HCT116 (cell line): Measurements from ENCODE around the gene CUEDC1. TPM values are rescaled to one million over a fixed set of nuclear protein-coding genes. Genes with fewer than 3 reads are reported as not detected.

Experiments
- ATAC-seq: fragments of 200-7000 bp; cut with Tn5 transposase; 2 replicates; pipeline ENCODE4 v1.9.1; 2020; ENCODE audit warnings: mild to moderate bottlenecking, moderate library complexity
- BruUV-seq: library from RNA; stranded (reverse); fragments of 400-500 nt; replicated peaks from 2 replicates; lab custom pipeline; 2021; lab: Mats Ljungman, UMichigan
- CTCF ChIA-PET: fragments of 300-600 bp; sonication (Branson Sonifier 250); formaldehyde crosslinking; loops from one replicate; lab custom pipeline; 2021; ENCODE audit warnings: antibody characterized with exemption; lab: Charles Lee
- POLR2A ChIA-PET: fragments of 300-600, 350-600 bp; sonication (Branson Sonifier 250); formaldehyde crosslinking; loops from one replicate; lab custom pipeline; 2021; ENCODE audit warnings: antibody characterized with exemption; lab: Charles Lee
- RAD21 ChIA-PET, 2 experiments: fragments of 300-600 bp; sonication (Branson Sonifier 250); formaldehyde crosslinking; loops; one replicate each; lab custom pipeline; 2023; ENCODE audit warnings: low total read pairs in 2 of 2; ENCODE audit not compliant: uncharacterized antibody in 2 of 2, unreplicated experiment in 2 of 2, low non-redundant PET in 1 of 2; lab: Charles Lee
- DNase-seq: peaks from one replicate; pipeline ENCODE4 v3.0.0-alpha.2; 2010; ENCODE audit warnings: low read depth, low spot score
- H2AFZ ChIP-seq: fragments of 200-600 bp; shearing (Covaris generic), sonication (generic); 2 replicates; pipeline ENCODE4 v1.6.1; 2017; ENCODE audit warnings: low read depth, mixed run types, mixed read lengths, antibody characterized with exemption, low read length; ENCODE audit not compliant: poor library complexity, severe bottlenecking
- H3K27ac ChIP-seq: 2 replicates; pipeline ENCODE4 v1.5.1; 2012; ENCODE audit warnings: low read depth, low read length
- H3K27me3 ChIP-seq: fragments of 200-600 bp; sonication (generic); 2 replicates; pipeline ENCODE4 v1.6.1; 2016; ENCODE audit warnings: mixed run types, low read length, mixed read lengths; ENCODE audit not compliant: insufficient read depth
- H3K36me3 ChIP-seq, 2 experiments: fragments of 200-500 bp in 1 of 2; fragments of 200-600 bp in 1 of 2; sonication (Bioruptor generic) in 1 of 2; sonication (generic) in 1 of 2; 2 replicates each; pipeline versions ENCODE4 v1.5.1 to v1.6.1; 2014 to 2016; ENCODE audit warnings: low read length in 2 of 2, inconsistent platforms in 1 of 2, mixed read lengths in 1 of 2, mixed run types in 1 of 2; ENCODE audit not compliant: insufficient read depth in 2 of 2, control insufficient read depth in 1 of 2
- H3K4me1 ChIP-seq, 2 experiments: fragments of 200-600 bp in 1 of 2; sonication (generic) in 1 of 2; 2 replicates each; pipeline versions ENCODE4 v1.5.1 to v1.6.1; 2012 to 2017; ENCODE audit warnings: low read length in 2 of 2, inconsistent platforms in 1 of 2, mild to moderate bottlenecking in 1 of 2, mixed read lengths in 1 of 2, mixed run types in 1 of 2, moderate library complexity in 1 of 2; ENCODE audit not compliant: insufficient read depth in 2 of 2, control insufficient read depth in 1 of 2
- H3K4me2 ChIP-seq: fragments of 200-600 bp; sonication (generic); 2 replicates; pipeline ENCODE4 v1.6.1; 2017; ENCODE audit warnings: mixed run types, low read length, mixed read lengths
- H3K4me3 ChIP-seq, 2 experiments: fragments of 200-600 bp in 1 of 2; sonication (generic) in 1 of 2; replicated peaks in 1 of 2; 2 replicates each; pipeline ENCODE4 v1.5.1; 2011 to 2016; ENCODE audit warnings: low read length in 2 of 2, control low read depth in 1 of 2, low read depth in 1 of 2, mild to moderate bottlenecking in 1 of 2, mixed read lengths in 1 of 2, mixed run types in 1 of 2
- H3K79me2 ChIP-seq: fragments of 200-600 bp; sonication (generic); 2 replicates; pipeline ENCODE4 v1.6.1; 2017; ENCODE audit warnings: mild to moderate bottlenecking, mixed run types, low read length, moderate library complexity, mixed read lengths; ENCODE audit not compliant: insufficient read depth
- H3K9ac ChIP-seq: fragments of 200-600 bp; sonication (generic); 2 replicates; pipeline ENCODE4 v1.6.1; 2016; ENCODE audit warnings: low read length, mixed read lengths
- H3K9me2 ChIP-seq: fragments of 200-600 bp; sonication (generic), shearing (Covaris generic); 2 replicates; pipeline ENCODE4 v1.6.1; 2017; ENCODE audit warnings: mixed run types, mild to moderate bottlenecking, moderate library complexity; ENCODE audit not compliant: insufficient read depth
- H3K9me3 ChIP-seq, 2 experiments: fragments of 200-500 bp in 1 of 2; fragments of 200-600 bp in 1 of 2; sonication (Bioruptor generic) in 1 of 2; sonication (generic) in 1 of 2; 2 replicates each; pipeline ENCODE4 v1.6.1; 2014 to 2017; ENCODE audit warnings: low read length in 2 of 2, mixed read lengths in 2 of 2, inconsistent platforms in 1 of 2, low read depth in 1 of 2, mild to moderate bottlenecking in 1 of 2, mixed run types in 1 of 2, moderate library complexity in 1 of 2; ENCODE audit not compliant: control insufficient read depth in 1 of 2, insufficient read depth in 1 of 2
- H4K20me1 ChIP-seq: fragments of 200-600 bp; sonication (generic), shearing (Covaris generic); 2 replicates; pipeline ENCODE4 v1.6.1; 2017; ENCODE audit warnings: mixed run types, mild to moderate bottlenecking, moderate library complexity; ENCODE audit not compliant: insufficient read depth
- CBX3 ChIP-seq: IDR thresholded peaks from 2 replicates; pipeline ENCODE4 v1.6.1; 2012; ENCODE audit warnings: low read depth
- CTCF ChIP-seq, 3 experiments: fragments of 200-600 bp in 1 of 3; sonication (generic) in 1 of 3; IDR thresholded peaks in 2 of 3; conservative IDR thresholded peaks in 1 of 3; 2 replicates each; pipeline ENCODE4 v1.5.1; 2012 to 2017; ENCODE audit warnings: low read depth in 2 of 3, low read length in 2 of 3, antibody characterized with exemption in 1 of 3, borderline replicate concordance in 1 of 3, control low read depth in 1 of 3, mild to moderate bottlenecking in 1 of 3, mixed read lengths in 1 of 3, mixed run types in 1 of 3, moderate library complexity in 1 of 3; ENCODE audit not compliant: insufficient read depth in 1 of 3
- EGR1 ChIP-seq: IDR thresholded peaks from 2 replicates; pipeline ENCODE4 v1.6.1; 2012; ENCODE audit warnings: low read depth
- EZH2 ChIP-seq: fragments of 200-600 bp; sonication (generic); IDR thresholded peaks from 2 replicates; pipeline ENCODE4 v1.6.1; 2017; ENCODE audit warnings: antibody characterized with exemption, mixed run types
- EZH2phosphoT487 ChIP-seq: fragments of 200-600 bp; IDR thresholded peaks from 2 replicates; pipeline ENCODE4 v1.6.1; 2018; ENCODE audit warnings: antibody characterized with exemption, borderline replicate concordance
- POLR2AphosphoS5 ChIP-seq: IDR thresholded peaks from 2 replicates; pipeline ENCODE4 v1.6.1; 2011; ENCODE audit warnings: mild to moderate bottlenecking, low read depth, low read length, moderate library complexity
- RAD21 ChIP-seq: IDR thresholded peaks from 2 replicates; pipeline ENCODE4 v1.6.1; 2012; ENCODE audit warnings: low read depth, mild to moderate bottlenecking
- REST ChIP-seq: IDR thresholded peaks from 2 replicates; pipeline ENCODE4 v1.6.1; 2012; ENCODE audit warnings: low read depth
- SIN3A ChIP-seq: IDR thresholded peaks from 2 replicates; pipeline ENCODE4 v1.6.1; 2012; ENCODE audit warnings: low read depth
- SP1 ChIP-seq: IDR thresholded peaks from 2 replicates; pipeline ENCODE4 v1.6.1; 2012; ENCODE audit warnings: low read depth
- SRF ChIP-seq: IDR thresholded peaks from 2 replicates; pipeline ENCODE4 v1.6.1; 2012; ENCODE audit warnings: low read depth
- TCF7L2 ChIP-seq: IDR thresholded peaks from 2 replicates; pipeline ENCODE4 v1.7.0; 2011; ENCODE audit warnings: borderline replicate concordance, inconsistent platforms; ENCODE audit not compliant: insufficient read depth, insufficient read length; ENCODE audit errors: extremely low read depth
- YY1 ChIP-seq: IDR thresholded peaks from 2 replicates; pipeline ENCODE4 v1.6.1; 2011; ENCODE audit warnings: low read length, low read depth, moderate library complexity, mild to moderate bottlenecking; ENCODE audit not compliant: insufficient replicate concordance; ENCODE audit errors: extremely low read depth
- ZFX ChIP-seq: fragments of 450-650 bp; IDR thresholded peaks from 2 replicates; pipeline ENCODE4 v1.6.1; 2017
- ZNF274 ChIP-seq: fragments of 200-500 bp; sonication (Bioruptor generic); IDR thresholded peaks from 2 replicates; pipeline ENCODE4 v1.6.1; 2014; ENCODE audit warnings: mild to moderate bottlenecking, low read depth, low read length, inconsistent platforms
- intact Hi-C: fragments of 100-400 bp; cut with micrococcal nuclease; formaldehyde crosslinking; loops from 2 replicates; pipeline ENCODE4 v1.10.0; 2022
- total RNA-seq: library from RNA; stranded (reverse); gene quantifications from one replicate; pipeline ENCODE4 v1.2.1, GENCODE V29; 2021; ENCODE audit not compliant: unreplicated experiment
- TF ChIP-seq, protein P1 (sequence below): IDR thresholded peaks from 2 replicates; pipeline ENCODE4 v1.6.1; 2012

The CUEDC1 gene
- total RNA-seq, 1 experiment from 2014 or later, result 60.2 TPM

- Histone ChIP-seq H3K27me3 (no peaks in the 10 kb centered on the region), H4K20me1 (no peaks in the 10 kb centered on the region), H3K4me1 (peaks cover 38 to 47% of the 10 kb centered on the region in 2 experiments), H3K79me2 (peaks cover 25% of the 10 kb centered on the region), H3K4me2 (peak overlapping the region; percentile 99; the same call in 1 of the 2 replicates), H3K36me3 (peaks cover 0 to 5% of the 10 kb centered on the region in 2 experiments; a peak in 1 of 4 replicates), H3K4me3 (no peak overlapping the region), H3K9me2 (no peaks in the 10 kb centered on the region), H3K9ac (no peak overlapping the region), H3K27ac (no peak overlapping the region), H3K9me3 (no peaks in the 10 kb centered on the region), H2AFZ (no peak overlapping the region)
- ChIA-PET CTCF (interaction anchor here (1.0 to 2.0 kb wide), 2 partner anchors 59 to 82 kb away, joined by 4 to 5 read pairs; no protein-coding TSS in a partner anchor), RAD21 (no interaction called here), POLR2A (interaction anchor here (0.6 to 2.4 kb wide), 4 partner anchors 9 to 87 kb away, joined by 3 to 11 read pairs (median 4); no protein-coding TSS in a partner anchor)
- ATAC-seq, result no peak
- intact Hi-C loops, result no loop called here
- BruUV-seq, result no TSS peak
- TF ChIP-seq EGR1 (no peak), TCF7L2 (no peak), EZH2phosphoT487 (no peak), SRF (no peak), ZNF274 (no peak), YY1 (no peak), CTCF (IDR thresholded peaks at IDR 0.05 in 2 of 3, conservative IDR thresholded peaks at IDR 0.05 in 1 of 3; ENCODE audit: borderline replicate concordance in 1 of 3, insufficient read depth in 1 of 3, low read depth in 2 of 3, low read length in 2 of 3) (no peak), ZFX (no peak), POLR2AphosphoS5 (no peak), CBX3 (no peak), REST (no peak), EZH2 (no peak), RAD21 (no peak), SP1 (no peak), SIN3A (no peak)
- TF ChIP-seq, protein P1, sequence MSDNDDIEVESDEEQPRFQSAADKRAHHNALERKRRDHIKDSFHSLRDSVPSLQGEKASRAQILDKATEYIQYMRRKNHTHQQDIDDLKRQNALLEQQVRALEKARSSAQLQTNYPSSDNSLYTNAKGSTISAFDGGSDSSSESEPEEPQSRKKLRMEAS, result no peak
- DNase-seq, result no peak
Measured at GRCh38 chr17:57957120-57957850, 2.1 kb upstream of the CUEDC1 start.
